Fibroblast of the aortic adventitia (primary cell): ENCODE data around the gene SH3RF3. TPM values are rescaled to one million over a fixed set of nuclear protein-coding genes. Genes with fewer than 3 reads are reported as not detected.

Experiments
- DNase-seq: peaks from one replicate; pipeline ENCODE4 v3.0.0-alpha.2; 2010; ENCODE audit warnings: low read depth
- H3K4me3 ChIP-seq: 2 replicates; pipeline ENCODE4 v1.5.1; 2011; ENCODE audit warnings: low read depth, mild to moderate bottlenecking, control low read depth, low read length, moderate library complexity
- CTCF ChIP-seq: IDR thresholded peaks from 2 replicates; pipeline ENCODE4 v1.5.1; 2011; ENCODE audit warnings: mild to moderate bottlenecking, low read length, control low read depth, inconsistent platforms; ENCODE audit not compliant: insufficient read depth
- total RNA-seq: library from RNA; depleted of rRNA; stranded (reverse); fragments of >200 nt; gene quantifications from 2 replicates; pipeline ENCODE4 v1.2.3, GENCODE V29; 2012; ENCODE audit warnings: low replicate concordance

Gene SH3RF3
- total RNA-seq, 1 donor = 8.4 TPM

GRCh38 chr2:109209941-109210340 lies 80.9 kb downstream of the SH3RF3 start:
- no peak for DNase-seq

DNA sequence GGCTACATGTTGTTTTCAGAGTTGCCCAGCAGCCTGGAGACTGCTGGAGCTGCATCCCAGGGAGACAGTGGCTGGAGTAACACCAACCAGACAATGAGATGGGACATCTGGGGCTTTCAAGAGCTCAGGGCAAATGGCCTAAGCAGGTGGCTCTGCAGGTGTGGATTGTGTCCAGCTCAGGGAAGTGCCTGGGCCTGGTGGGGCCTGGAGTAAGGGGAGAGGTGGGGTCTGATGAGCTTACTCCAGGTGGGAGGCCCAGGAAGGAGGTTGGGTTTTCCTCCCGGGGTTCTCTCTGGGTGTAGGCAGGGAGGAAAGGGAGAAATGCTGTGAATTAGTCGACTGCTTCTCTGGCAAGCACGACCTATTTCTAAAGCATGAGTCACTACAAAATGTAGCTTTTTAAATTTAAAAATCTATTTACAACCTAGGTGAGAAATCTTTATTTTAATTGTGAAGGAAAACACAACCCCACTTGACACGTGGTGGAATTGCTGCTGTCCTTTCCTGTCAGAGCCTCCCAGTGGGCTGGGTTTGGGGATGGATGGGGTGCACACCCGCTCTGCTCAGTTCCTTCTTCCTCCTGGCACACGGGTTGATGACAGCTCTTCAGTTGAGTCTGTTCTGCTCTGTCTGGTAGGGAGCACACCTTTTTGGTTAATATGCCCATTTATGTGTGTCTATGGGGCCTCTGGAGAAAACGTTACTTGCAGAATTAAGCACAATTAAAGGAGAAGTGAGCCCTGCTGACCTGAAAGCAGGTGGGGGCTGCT lies 81.6 kb downstream of the SH3RF3 start:
- no peak overlapping the region for H3K4me3 ChIP-seq
- DNase-seq = peak; percentile 60
- no peak for TF ChIP-seq CTCF

More at GRCh38 chr2:109209941-109210340, 80.9 kb downstream of the SH3RF3 start:
- no peak for TF ChIP-seq CTCF
- H3K4me3 ChIP-seq = no peak overlapping the region

DNA sequence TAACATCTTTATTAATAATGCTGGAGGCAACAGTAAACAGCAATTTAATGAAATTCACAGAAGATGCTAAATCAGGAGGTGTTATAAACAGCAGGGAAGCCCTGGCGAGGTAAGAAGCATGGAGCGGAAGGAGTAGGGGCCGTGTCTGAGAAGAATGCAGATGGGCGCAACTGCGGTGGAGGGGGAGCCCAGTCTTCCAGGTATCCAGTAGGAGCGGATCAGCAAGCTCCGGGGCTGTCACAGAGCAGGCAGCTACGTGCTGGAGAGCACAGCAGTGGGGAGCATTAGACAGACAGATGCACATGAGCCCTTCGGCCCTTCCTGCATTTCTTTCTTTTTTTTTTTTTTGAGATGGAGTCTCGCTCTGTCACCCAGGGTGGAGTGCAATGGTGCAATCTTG lies 82.3 kb downstream of the SH3RF3 start:
- no peak for TF ChIP-seq CTCF
- no peak overlapping the region for H3K4me3 ChIP-seq
- DNase-seq = no peak

GRCh38 chr2:109212836-109213563 lies 84.0 kb downstream of the SH3RF3 start:
- no peak for TF ChIP-seq CTCF
- H3K4me3 ChIP-seq = no peak overlapping the region
- DNase-seq = no peak

GRCh38 chr2:109213646-109214433 lies 84.8 kb downstream of the SH3RF3 start:
- H3K4me3 ChIP-seq = no peak overlapping the region
- DNase-seq = peak; percentile 87
- no peak for TF ChIP-seq CTCF

GRCh38 chr2:109214651-109215371 lies 85.8 kb downstream of the SH3RF3 start:
- no peak for TF ChIP-seq CTCF
- no peak overlapping the region for H3K4me3 ChIP-seq
- DNase-seq = no peak
